ENCODE results near the gene CAMK1D. TPM values are rescaled to one million over a fixed set of nuclear protein-coding genes. Genes with fewer than 3 reads are reported as not detected.

The CAMK1D gene
- total RNA-seq, 1 experiment from 2014 or later: 0.10 TPM

DNA sequence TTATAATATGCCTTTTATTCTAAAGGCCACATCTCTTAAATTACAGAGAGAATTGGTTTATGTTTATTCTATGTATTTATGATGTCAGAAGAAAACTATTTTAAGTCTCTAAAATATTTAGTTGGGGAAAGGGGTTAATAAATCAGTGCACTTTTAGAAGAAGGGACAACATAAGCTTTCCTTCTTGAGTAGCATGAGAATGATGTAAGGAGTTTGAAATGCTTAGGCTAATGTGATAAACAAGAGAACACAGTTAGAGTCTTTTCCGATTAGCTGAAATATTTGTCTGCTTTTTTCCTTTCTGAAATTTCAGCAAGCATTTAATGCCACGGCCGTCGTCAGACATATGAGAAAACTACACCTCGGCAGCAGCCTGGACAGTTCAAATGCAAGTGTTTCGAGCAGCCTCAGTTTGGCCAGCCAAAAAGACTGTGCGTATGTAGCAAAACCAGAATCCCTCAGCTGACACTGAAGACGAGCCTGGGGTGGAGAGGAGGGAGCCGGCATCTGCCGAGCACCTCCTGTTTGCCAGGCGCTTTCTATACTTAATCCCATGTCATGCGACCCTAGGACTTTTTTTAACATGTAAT is 476.0 kb downstream of the CAMK1D start:
- DNase-seq (ENCODE audit: low spot score): no peak
- in situ Hi-C loops (cut with HindIII; ENCODE audit: low sequenced_read_pairs): no loop called here

DNA sequence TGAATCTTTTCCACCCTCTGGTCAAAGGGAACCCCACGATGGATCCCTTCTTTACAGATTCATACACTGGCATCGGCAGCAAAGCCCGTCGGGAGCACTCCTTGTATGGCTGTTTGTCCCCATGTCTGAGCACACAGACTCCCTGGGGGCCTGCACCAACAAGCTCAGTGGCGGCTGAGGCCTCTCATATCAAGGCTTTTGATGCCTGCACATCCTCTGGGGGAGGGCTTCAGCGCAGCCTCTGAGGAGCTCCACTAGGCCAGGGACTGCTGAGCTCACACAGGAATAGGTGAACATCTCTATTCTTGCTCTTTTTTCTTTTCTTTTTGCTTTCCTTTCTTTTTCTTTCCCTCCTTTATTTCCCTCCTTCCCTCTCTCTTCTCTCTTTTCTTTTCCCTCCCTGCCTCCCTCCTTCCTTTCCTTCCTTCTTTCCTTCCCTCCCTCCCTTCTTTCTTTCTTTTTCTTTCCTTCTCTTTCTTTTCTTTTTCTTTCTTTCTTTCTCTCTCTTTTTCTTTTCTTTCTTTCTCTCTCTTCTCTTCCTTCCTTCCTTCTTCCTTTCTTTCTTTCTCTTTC is 477.5 kb downstream of the CAMK1D start:
- DNase-seq (ENCODE audit: low spot score): no peak
- in situ Hi-C loops (cut with HindIII; ENCODE audit: low sequenced_read_pairs): no loop called here

DNA sequence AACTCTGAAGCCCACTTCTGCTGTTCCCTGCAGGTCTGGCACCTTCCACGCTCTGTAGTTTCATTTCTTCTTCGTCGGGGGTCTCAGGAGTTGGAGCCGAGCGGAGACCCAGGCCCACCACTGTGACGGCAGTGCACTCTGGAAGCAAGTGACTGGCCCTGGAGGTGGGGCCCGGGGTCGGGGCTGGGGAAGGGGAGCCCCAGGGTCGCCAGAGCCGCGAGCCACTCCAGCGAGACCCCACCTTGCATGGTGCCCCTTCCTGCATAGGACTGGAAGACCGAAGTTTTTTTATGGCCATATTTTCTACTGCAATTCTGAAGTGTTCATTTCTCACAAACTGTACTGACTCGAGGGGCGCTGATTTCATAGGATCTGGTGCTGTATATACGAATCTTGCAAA is 479.4 kb downstream of the CAMK1D start:
- no peak for DNase-seq (ENCODE audit: low spot score)
- in situ Hi-C loops (cut with HindIII; ENCODE audit: low sequenced_read_pairs): no loop called here

GRCh38 chr10:12829831-12830390 is 480.6 kb downstream of the CAMK1D start:
- in situ Hi-C loops (cut with HindIII; ENCODE audit: low sequenced_read_pairs): no loop called here
- no peak for DNase-seq (ENCODE audit: low spot score)

DNA sequence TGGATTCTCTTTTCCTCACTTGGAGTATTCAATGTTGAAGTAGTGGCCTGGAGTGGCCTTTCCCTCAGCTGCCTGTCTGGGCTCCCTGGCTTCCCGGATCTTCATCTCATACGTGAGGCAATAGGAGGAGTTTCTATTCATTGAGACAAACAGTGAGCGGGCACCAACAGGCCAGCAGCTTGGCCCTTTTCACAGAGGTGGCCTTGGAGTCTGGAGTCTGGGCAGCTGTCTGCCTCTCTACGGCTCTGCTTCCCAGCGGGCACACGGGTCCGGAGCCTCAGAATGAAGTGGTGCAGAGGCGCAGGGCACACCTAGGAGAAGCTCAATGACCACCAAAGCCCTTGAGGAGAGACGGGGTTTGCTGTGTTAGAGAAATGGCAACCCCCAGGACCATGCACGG is 482.7 kb downstream of the CAMK1D start:
- DNase-seq (ENCODE audit: low spot score): no peak
- in situ Hi-C loops (cut with HindIII; ENCODE audit: low sequenced_read_pairs): no loop called here

- DNase-seq (ENCODE audit: low spot score): no peak
- in situ Hi-C loops (cut with HindIII; ENCODE audit: low sequenced_read_pairs): no loop called here
Measured at GRCh38 chr10:12833451-12833850, 484.1 kb downstream of the CAMK1D start.

- peak; percentile 11 for DNase-seq (ENCODE audit: low spot score)
- in situ Hi-C loops (cut with HindIII; ENCODE audit: low sequenced_read_pairs): no loop called here
Measured at GRCh38 chr10:12834116-12834665, 484.8 kb downstream of the CAMK1D start.

DNA sequence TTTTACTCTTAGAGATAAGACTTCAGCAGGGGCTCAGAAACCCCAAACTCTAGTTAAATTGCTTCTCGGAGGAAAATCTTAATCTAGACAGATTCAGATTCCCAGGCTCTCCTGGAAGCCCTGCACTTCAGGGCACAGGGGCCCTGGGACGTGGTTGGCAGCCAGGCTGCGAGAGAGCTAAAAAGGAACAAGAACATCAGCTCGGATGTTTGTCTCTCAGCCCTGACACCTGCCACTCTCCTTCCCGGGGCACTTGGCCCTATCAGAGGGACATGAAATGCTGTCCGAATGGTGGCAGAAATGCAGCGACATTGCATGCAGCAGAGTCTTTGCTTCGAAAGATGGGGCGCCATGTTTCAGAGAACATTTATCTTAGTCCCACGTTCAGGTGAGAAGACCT is 485.4 kb downstream of the CAMK1D start:
- no peak for DNase-seq (ENCODE audit: low spot score)
- in situ Hi-C loops (cut with HindIII; ENCODE audit: low sequenced_read_pairs): no loop called here

GRCh38 chr10:12835709-12836108 is 486.4 kb downstream of the CAMK1D start:
- in situ Hi-C loops (cut with HindIII; ENCODE audit: low sequenced_read_pairs): no loop called here
- DNase-seq (ENCODE audit: low spot score): no peak

DNA sequence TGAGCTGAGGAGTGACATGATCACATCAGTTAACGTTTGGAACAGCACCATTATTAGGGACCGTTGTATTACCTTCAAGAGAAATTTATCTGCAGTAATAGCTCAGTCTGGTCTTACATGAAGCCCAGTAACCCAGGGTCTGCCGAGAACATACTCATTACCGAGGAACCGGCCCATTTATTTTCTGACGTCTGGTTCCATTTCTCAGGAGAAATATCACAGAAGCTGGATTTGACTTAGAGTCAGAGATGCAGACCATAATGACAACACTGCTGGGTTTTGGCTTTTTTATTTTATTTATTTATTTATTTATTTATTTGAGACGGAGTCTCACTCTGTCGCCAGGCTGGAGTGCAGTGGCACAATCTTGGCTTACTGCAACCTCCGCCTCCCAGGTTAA is 489.0 kb downstream of the CAMK1D start:
- in situ Hi-C loops (cut with HindIII; ENCODE audit: low sequenced_read_pairs): no loop called here

DNA sequence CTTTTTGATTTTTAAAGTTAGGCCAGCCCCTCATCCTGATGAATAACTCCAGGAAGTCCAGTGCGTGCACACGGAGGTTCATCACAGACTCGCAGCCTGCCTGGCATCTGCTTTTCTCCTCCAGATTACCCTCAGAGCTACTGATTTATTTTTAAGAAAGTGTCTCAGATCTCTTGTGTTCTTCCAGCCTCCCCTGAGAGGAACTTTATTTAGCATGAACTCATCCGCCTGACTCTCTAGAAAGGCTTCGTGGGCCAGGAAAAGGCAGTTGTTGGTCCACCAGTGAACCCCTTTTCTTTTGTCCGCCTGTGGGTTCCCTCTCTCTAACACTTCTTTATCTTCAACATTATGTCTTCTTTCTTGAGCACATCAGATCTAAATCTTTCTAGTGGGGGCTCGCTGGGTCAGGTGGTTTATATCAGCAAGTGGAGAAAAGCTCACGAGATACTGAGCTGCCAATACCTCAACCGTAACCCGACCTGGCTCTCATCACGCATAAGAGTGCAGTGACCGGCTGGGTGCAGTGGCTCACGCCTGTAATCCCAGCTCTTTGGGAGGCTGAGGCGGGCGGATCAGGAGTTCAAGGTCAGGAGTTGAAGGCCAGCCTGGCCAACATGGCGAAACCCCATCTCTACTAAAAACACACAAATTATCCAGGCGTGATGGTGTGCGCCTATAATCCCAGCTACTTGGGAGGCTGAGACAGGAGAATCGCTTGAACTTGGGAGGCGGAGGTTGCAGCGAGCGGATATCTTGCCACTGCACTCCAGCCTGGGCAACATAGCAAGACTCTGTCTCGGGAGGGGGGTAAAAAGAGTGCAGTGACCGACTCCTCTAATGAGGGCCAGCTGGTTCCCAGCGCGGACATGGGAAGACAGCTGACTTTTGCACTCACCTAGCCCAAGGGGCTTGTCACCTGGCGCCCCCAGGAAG is 489.9 kb downstream of the CAMK1D start:
- no peak for DNase-seq (ENCODE audit: low spot score)
- in situ Hi-C loops (cut with HindIII; ENCODE audit: low sequenced_read_pairs): no loop called here

More for the DNA sequence above, 489.0 kb downstream of the CAMK1D start:
- DNase-seq (ENCODE audit: low spot score): no peak

DNA sequence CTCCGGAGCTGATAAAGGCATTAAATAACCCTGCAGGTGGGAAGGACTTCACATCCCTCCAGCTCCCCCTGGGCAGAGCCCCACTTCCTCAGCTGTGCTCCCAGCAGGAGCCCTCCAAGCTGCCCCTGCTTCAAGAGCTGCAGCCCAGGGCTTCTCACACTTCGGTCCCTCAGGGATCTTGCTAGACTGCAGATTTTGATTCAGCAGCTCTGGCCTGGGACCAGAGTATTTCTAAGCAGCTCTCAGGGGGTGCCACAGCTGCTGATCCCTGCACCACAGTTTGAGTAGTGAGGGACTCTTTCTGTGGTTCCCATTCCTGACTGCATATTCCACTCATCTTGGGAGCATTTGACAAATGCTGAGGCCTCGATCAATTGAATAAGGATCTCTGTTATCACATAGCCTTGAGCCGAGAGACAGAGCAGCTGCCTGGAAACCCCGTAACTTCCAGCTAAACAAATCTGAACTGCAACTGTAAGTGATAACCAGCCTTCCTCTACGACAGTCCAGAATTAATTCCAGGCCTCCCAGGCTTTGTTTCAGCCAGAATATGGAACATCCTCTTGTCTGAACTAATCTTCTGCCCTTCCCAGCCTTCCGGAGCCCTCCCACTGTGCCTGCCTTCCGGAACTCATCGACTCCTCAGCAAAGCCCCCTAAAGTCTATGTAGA is 490.7 kb downstream of the CAMK1D start:
- no peak for DNase-seq (ENCODE audit: low spot score)
- in situ Hi-C loops (cut with HindIII; ENCODE audit: low sequenced_read_pairs): no loop called here

DNA sequence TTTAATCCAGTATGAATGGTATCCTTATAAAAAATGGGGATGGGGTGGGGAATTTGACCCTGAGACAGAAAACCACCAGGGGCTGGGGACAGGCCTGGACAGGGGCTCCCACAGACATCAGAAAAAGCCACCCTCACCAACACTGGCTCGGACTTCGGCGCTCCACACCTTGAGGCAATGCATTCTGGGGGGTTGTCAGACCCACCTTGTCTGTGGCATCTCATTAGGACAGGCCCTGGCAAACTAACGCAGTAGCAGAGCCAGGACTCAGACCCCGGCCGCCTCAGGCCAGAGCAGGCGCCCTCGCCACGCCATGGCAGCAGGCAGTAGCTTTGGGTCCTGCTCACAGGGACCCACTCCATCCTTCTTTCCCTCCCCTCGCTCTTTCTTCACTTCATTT is 492.1 kb downstream of the CAMK1D start:
- in situ Hi-C loops (cut with HindIII; ENCODE audit: low sequenced_read_pairs): no loop called here
- DNase-seq (ENCODE audit: low spot score): no peak

DNA sequence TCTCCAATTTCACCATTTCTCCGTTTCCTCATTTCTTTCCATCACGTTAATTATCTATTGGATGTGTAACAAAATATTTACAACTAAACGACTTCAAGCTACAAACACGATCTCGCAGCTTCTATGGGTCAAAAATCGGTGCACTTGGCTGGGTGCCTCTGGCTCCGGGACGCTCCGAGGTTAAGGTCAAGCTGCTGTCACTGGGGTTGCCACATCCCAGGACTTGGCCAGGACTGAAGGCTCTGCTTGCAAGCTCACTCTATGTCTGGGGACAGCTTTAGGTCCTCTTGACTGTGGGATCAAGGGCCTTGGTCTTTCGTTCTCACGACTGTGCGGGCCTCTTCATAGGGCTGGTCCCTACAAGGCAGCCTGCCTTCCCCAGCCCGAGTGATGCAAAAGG is 492.5 kb downstream of the CAMK1D start:
- in situ Hi-C loops (cut with HindIII; ENCODE audit: low sequenced_read_pairs): no loop called here
- no peak for DNase-seq (ENCODE audit: low spot score)

GRCh38 chr10:12842310-12842709 is 493.0 kb downstream of the CAMK1D start:
- no peak for DNase-seq (ENCODE audit: low spot score)
- in situ Hi-C loops (cut with HindIII; ENCODE audit: low sequenced_read_pairs): no loop called here

DNA sequence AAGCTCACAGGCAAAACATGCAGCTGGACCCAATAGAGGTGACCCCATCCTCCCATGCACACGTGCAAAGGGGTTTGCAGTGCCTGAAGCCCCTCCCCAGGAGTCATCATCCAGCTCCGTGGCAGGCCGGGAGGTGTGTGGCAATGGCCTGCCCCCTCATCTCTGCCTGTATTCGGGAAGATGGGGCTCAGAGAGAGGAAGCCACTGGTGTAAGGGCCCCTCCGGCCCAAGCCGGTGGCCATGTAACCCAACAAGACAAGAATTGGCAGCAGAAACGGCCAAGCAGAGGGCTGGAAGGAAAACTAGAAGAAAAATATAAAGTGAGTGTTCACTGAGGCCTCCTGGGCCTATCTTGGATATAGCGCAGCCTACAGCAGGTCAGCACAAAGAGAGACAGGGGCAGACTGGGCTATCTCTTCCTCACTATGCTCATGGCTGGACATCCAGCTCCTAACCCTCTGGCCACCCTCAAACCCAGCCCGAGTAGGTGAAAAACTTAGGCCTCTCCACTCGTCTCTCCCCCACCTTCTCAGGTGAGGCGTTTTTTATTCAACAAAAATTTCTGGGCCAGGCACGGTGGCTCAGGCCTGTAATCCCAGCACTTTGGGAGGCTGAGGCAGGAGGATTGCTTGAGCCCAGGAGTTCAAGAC is 494.1 kb downstream of the CAMK1D start:
- in situ Hi-C loops (cut with HindIII; ENCODE audit: low sequenced_read_pairs): no loop called here
- DNase-seq (ENCODE audit: low spot score): no peak

DNA sequence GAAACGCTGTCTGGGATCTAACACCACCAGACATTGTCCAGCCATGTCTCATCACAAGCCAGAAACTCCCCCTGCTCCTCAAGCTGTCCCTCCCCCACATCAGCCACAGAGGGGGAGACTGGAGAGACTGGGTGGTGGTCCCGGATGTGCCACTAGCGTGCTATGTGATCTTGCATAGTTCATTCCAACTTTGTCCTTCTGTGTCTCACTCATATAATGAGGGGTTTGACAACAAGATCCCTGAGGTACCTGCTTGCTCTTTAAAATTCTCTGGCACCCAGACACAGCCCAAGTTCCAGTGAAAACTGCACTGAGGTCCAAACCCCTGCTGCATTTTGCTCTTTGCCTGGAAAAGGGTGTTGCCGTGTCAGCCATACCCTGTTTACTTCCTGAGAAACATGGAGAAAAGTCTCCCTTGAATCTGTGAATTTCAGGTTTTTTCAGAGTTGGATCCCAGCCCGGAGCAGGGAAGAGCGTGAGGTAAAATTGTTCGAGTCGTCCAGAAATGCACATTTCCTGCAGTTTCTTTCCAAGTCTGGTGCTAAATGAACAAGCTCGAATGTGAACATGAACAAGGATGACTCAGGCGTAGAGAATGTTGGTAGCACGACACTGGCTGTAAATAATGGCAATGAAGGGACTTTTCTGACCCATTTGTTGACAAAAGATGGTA is 495.6 kb downstream of the CAMK1D start:
- in situ Hi-C loops (cut with HindIII; ENCODE audit: low sequenced_read_pairs): no loop called here
- peak; percentile 54 for DNase-seq (ENCODE audit: low spot score)

DNA sequence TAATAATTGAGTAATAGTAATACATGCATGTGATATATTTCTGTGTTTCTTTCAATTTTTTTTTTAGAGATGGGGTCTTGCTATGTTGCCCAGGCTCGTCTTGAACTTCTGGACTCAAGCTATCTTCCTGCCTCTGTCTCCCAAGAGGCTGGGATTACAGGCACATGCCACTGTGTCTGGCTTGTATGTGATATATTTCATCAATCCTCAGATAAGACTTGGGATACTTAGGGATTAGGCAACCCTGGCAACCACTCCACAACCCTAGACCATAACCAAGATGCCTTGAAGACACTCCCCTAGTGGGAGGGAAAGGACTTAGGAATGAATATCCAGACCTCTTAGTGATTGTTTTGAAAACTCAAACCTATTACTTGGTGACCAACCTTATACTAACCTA is 497.4 kb downstream of the CAMK1D start:
- DNase-seq (ENCODE audit: low spot score): no peak
- in situ Hi-C loops (cut with HindIII; ENCODE audit: low sequenced_read_pairs): no loop called here
